H1 (cell line): ENCODE data around the gene GPD1.

Source experiments
- CHD2 ChIP-seq: IDR thresholded peaks from 2 replicates; pipeline ENCODE4 v1.6.1; 2012; ENCODE audit warnings: low read length, improper control_type of control experiment
- CREB1 ChIP-seq: IDR thresholded peaks from 2 replicates; pipeline ENCODE4 v1.6.1; 2012; ENCODE audit warnings: inconsistent platforms
- EP300 ChIP-seq, 2 experiments: IDR thresholded peaks; 1 replicate in 1 of 2; 2 replicates in 1 of 2; pipeline ENCODE4 v1.6.1; 2011 to 2012; ENCODE audit warnings: low read depth in 2 of 2, low read length in 2 of 2, mild to moderate bottlenecking in 2 of 2, borderline replicate concordance in 1 of 2, inconsistent platforms in 1 of 2, moderate library complexity in 1 of 2
- GTF2F1 ChIP-seq: IDR thresholded peaks from 2 replicates; pipeline ENCODE4 v1.6.1; 2012; ENCODE audit warnings: low read depth, low read length, improper control_type of control experiment, borderline replicate concordance
- KDM1A ChIP-seq: fragments of 200-600, 300-600 bp; sonication (generic); IDR thresholded peaks from 2 replicates; pipeline ENCODE4 v1.7.1; 2016; ENCODE audit warnings: mild to moderate bottlenecking, low read length, borderline replicate concordance
- POLR2A ChIP-seq, 2 experiments: IDR thresholded peaks; 1 replicate in 1 of 2; 2 replicates in 1 of 2; pipeline ENCODE4 v1.6.1; 2011; ENCODE audit warnings: low read depth in 2 of 2, low read length in 2 of 2, mild to moderate bottlenecking in 2 of 2; ENCODE audit errors: control extremely low read depth in 1 of 2
- RAD21 ChIP-seq, 2 experiments: IDR thresholded peaks in 1 of 2; conservative IDR thresholded peaks in 1 of 2; 2 replicates each; pipeline ENCODE4 v1.6.1; 2011; ENCODE audit warnings: low read depth in 2 of 2, low read length in 2 of 2, improper control_type of control experiment in 1 of 2, inconsistent platforms in 1 of 2, mild to moderate bottlenecking in 1 of 2, moderate library complexity in 1 of 2
- SAP30 ChIP-seq: fragments of 300-600 bp; sonication (generic); IDR thresholded peaks from 2 replicates; pipeline ENCODE4 v1.7.1; 2012; ENCODE audit warnings: low read length, moderate library complexity, mild to moderate bottlenecking, inconsistent platforms; ENCODE audit not compliant: insufficient read depth, insufficient replicate concordance
- TEAD4 ChIP-seq: IDR thresholded peaks from 2 replicates; pipeline ENCODE4 v1.6.1; 2012; ENCODE audit warnings: low read depth, low read length, inconsistent platforms, mixed read lengths
- TF ChIP-seq, protein P1 (sequence below): IDR thresholded peaks from 2 replicates; pipeline ENCODE4 v1.6.1; 2011; ENCODE audit warnings: low read depth, mild to moderate bottlenecking, low read length; ENCODE audit not compliant: insufficient read depth
- TF ChIP-seq, protein P2 (sequence below), 3 experiments: IDR thresholded peaks; 1 replicate in 2 of 3; 2 replicates in 1 of 3; pipeline versions ENCODE4 v1.5.1 to v1.6.1; 2011; ENCODE audit warnings: low read length in 3 of 3, mild to moderate bottlenecking in 3 of 3, inconsistent platforms in 2 of 3, low read depth in 1 of 3, moderate library complexity in 1 of 3; ENCODE audit not compliant: insufficient read depth in 1 of 3; ENCODE audit errors: control extremely low read depth in 1 of 3

- TF ChIP-seq, protein P1, sequence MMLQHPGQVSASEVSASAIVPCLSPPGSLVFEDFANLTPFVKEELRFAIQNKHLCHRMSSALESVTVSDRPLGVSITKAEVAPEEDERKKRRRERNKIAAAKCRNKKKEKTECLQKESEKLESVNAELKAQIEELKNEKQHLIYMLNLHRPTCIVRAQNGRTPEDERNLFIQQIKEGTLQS = no peak
- TF ChIP-seq, protein P2, sequence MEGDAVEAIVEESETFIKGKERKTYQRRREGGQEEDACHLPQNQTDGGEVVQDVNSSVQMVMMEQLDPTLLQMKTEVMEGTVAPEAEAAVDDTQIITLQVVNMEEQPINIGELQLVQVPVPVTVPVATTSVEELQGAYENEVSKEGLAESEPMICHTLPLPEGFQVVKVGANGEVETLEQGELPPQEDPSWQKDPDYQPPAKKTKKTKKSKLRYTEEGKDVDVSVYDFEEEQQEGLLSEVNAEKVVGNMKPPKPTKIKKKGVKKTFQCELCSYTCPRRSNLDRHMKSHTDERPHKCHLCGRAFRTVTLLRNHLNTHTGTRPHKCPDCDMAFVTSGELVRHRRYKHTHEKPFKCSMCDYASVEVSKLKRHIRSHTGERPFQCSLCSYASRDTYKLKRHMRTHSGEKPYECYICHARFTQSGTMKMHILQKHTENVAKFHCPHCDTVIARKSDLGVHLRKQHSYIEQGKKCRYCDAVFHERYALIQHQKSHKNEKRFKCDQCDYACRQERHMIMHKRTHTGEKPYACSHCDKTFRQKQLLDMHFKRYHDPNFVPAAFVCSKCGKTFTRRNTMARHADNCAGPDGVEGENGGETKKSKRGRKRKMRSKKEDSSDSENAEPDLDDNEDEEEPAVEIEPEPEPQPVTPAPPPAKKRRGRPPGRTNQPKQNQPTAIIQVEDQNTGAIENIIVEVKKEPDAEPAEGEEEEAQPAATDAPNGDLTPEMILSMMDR (IDR thresholded peaks at IDR 0.05; ENCODE audit: control extremely low read depth in 1 of 3, insufficient read depth in 1 of 3, low read depth in 1 of 3, low read length in 3 of 3) = no peak
- TF ChIP-seq POLR2A (IDR thresholded peaks at IDR 0.05; ENCODE audit: control extremely low read depth in 1 of 2, low read depth in 2 of 2, low read length in 2 of 2) (no peak), RAD21 (IDR thresholded peaks at IDR 0.05 in 1 of 2, conservative IDR thresholded peaks at IDR 0.05 in 1 of 2; ENCODE audit: low read depth in 2 of 2, low read length in 2 of 2) (no peak), SAP30 (no peak), KDM1A (no peak), CREB1 (no peak), CHD2 (no peak), EP300 (IDR thresholded peaks at IDR 0.05; ENCODE audit: borderline replicate concordance in 1 of 2, low read depth in 2 of 2, low read length in 2 of 2) (no peak), TEAD4 (no peak), GTF2F1 (no peak)
Measured at GRCh38 chr12:50104417-50105366, 884 bp downstream of the GPD1 start.
